Mammary epithelial cell (primary cell): ENCODE results near the gene CRYBB1.

Source experiments
- EZH2 ChIP-seq: IDR thresholded peaks from 2 replicates; pipeline ENCODE4 v1.6.1; 2012; ENCODE audit warnings: low read length, inconsistent platforms, borderline replicate concordance
- TF ChIP-seq, protein P1 (sequence below), 2 donors: IDR thresholded peaks in 1 of 2; conservative IDR thresholded peaks in 1 of 2; 2 replicates each; pipeline ENCODE4 v1.5.1; 2011 to 2012; ENCODE audit warnings: inconsistent platforms in 2 of 2, low read length in 2 of 2, mild to moderate bottlenecking in 2 of 2, control low read depth in 1 of 2, low read depth in 1 of 2; ENCODE audit not compliant: insufficient read depth in 1 of 2; ENCODE audit errors: extremely low read depth in 1 of 2

DNA sequence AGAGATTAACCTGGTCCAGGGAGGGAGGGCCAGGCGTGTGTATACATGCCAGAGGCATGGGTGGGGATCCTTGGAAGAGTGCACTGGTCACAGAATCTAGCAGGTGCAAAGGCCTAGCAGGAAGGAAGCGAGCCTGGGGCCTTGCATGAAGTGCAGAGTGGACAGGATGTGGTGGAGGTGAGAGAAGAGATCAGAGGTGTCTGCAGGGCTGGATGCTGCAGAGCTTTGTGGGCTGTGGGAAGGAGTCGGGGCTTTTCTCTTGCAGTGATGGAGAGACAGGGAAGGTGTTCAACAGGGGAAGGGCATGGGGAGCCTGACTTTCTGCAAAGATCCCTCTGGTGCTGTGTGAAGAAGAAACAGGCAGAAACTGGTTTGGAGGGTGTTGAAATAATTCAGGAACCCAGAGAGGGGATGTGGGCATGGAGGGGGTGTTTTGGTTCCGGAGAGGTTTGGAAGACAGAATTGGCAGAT is 25.4 kb downstream of the CRYBB1 start:
- TF ChIP-seq EZH2: no peak
- TF ChIP-seq, protein P1, sequence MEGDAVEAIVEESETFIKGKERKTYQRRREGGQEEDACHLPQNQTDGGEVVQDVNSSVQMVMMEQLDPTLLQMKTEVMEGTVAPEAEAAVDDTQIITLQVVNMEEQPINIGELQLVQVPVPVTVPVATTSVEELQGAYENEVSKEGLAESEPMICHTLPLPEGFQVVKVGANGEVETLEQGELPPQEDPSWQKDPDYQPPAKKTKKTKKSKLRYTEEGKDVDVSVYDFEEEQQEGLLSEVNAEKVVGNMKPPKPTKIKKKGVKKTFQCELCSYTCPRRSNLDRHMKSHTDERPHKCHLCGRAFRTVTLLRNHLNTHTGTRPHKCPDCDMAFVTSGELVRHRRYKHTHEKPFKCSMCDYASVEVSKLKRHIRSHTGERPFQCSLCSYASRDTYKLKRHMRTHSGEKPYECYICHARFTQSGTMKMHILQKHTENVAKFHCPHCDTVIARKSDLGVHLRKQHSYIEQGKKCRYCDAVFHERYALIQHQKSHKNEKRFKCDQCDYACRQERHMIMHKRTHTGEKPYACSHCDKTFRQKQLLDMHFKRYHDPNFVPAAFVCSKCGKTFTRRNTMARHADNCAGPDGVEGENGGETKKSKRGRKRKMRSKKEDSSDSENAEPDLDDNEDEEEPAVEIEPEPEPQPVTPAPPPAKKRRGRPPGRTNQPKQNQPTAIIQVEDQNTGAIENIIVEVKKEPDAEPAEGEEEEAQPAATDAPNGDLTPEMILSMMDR (conservative IDR thresholded peaks at IDR 0.05 in 1 of 2, IDR thresholded peaks at IDR 0.05 in 1 of 2; ENCODE audit: extremely low read depth in 1 of 2, insufficient read depth in 1 of 2, low read depth in 1 of 2, low read length in 2 of 2): no peak
